Suprapubic skin (tissue), 4 donors: ENCODE data around the gene IVD.

Experiments
- POLR2A ChIP-seq, 2 donors: fragments of 450-650 bp; IDR thresholded peaks; one replicate each; pipeline ENCODE4 v1.6.1; 2017; ENCODE audit warnings: antibody characterized with exemption in 2 of 2, mild to moderate bottlenecking in 2 of 2, moderate library complexity in 2 of 2
- POLR2AphosphoS5 ChIP-seq, 3 donors: sonication (generic); formaldehyde crosslinking; IDR thresholded peaks; one replicate each; pipeline ENCODE4 v1.6.1; 2017; ENCODE audit warnings: antibody characterized with exemption in 3 of 3
- TF ChIP-seq, protein P1 (sequence below), 2 donors: fragments of 200-600 bp in 1 of 2; fragments of 450-650 bp in 1 of 2; sonication (generic) in 1 of 2; IDR thresholded peaks; one replicate each; pipeline ENCODE4 v1.5.1; 2016 to 2019; ENCODE audit warnings: antibody characterized with exemption in 2 of 2, mild to moderate bottlenecking in 1 of 2, moderate library complexity in 1 of 2

- no peak for TF ChIP-seq POLR2AphosphoS5 (IDR thresholded peaks at IDR 0.05)
- TF ChIP-seq, protein P1, sequence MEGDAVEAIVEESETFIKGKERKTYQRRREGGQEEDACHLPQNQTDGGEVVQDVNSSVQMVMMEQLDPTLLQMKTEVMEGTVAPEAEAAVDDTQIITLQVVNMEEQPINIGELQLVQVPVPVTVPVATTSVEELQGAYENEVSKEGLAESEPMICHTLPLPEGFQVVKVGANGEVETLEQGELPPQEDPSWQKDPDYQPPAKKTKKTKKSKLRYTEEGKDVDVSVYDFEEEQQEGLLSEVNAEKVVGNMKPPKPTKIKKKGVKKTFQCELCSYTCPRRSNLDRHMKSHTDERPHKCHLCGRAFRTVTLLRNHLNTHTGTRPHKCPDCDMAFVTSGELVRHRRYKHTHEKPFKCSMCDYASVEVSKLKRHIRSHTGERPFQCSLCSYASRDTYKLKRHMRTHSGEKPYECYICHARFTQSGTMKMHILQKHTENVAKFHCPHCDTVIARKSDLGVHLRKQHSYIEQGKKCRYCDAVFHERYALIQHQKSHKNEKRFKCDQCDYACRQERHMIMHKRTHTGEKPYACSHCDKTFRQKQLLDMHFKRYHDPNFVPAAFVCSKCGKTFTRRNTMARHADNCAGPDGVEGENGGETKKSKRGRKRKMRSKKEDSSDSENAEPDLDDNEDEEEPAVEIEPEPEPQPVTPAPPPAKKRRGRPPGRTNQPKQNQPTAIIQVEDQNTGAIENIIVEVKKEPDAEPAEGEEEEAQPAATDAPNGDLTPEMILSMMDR (IDR thresholded peaks at IDR 0.05) = no peak
- no peak for TF ChIP-seq POLR2A (IDR thresholded peaks at IDR 0.05)
Observed at GRCh38 chr15:40365016-40365415, 40.6 kb upstream of the IVD start.
